NCI-H345 treated with DMSO at 0.1 percent for 48 hours (cell line): Measurements from ENCODE around the gene POP5.

Experiments
- DNase-seq: peaks from one replicate; lab custom pipeline; 2025; ENCODE audit not compliant: unreplicated experiment; lab: John Stamatoyannopoulos, UW

Gene POP5

DNA sequence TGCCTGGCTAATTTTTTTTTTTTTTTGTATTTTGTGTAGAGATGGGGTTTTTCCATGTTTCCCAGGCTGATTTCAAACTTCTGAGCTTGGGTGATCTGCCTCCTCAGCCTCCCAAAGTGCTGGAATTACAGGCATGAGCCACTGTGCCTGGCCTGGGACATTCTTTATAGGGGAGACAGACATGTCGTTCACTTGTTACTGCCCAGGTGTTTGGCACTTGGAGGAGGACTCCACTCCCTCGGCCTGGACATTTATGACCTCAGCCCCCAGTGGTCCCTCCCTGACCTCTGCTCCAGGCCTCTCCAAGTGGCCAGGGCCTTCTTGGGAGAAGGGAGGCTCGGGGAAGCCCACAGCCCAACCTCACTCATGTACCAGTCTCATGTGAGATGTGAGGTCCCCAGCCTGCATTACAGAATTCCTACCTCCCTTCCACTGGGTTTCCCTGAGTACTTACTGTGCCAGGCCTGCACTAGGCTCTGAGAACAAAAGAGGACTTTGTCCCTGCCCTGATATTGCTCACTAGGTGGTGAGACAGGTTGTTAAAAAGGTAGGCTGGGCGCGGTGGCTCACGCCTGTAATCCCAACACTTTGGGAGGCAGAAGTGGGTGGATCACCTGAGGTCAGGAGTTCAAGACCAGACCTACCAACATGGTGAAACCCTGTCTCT is 9.7 kb upstream of the POP5 start:
- DNase-seq: no peak

DNA sequence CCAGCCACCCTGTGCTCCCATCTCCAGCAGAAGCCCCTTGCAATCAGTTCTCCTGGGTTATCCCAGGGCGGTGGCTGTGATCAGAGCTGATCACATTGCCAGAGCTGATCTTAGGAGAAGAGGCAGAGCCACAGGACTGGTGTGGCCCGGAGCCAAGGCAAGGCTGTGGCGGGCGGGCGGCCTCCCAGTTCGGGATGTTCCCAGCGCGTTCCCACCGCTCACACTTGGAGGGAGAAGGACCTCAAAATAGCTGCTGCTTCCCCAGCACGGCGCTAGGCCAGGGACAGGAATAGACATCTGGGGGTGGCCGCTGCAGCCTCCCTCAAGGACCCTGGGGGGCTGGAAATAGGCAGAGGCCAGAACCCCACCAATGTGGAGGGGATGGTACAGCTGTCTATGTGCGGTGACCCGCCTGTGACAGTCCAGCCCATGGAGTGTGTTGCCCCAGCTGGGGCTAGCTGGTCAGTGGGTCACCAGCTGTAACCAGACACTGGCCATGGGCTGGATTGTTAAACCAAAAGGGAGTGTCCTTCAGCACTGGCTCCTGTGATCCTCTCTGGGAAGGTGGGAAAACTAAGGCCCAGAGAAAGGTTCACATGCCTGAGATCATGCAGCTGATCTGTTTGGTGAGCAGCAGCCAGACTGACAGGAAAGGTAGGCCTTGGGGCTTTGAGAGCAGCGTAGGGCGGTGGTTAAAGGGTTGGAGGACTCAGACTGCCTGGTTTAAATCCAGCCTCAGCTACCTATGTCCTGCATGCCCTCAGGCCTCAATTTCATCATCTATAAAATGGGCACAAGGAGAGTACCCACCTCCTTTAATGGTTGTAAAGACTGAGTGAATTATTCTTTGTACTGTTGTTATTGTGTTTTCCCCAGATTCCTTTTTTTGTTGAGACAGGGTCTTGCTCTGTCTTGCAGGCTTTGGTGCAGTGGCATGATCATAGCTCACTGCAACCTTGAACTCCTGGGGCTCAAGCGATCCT is 8.0 kb upstream of the POP5 start:
- DNase-seq: no peak

DNA sequence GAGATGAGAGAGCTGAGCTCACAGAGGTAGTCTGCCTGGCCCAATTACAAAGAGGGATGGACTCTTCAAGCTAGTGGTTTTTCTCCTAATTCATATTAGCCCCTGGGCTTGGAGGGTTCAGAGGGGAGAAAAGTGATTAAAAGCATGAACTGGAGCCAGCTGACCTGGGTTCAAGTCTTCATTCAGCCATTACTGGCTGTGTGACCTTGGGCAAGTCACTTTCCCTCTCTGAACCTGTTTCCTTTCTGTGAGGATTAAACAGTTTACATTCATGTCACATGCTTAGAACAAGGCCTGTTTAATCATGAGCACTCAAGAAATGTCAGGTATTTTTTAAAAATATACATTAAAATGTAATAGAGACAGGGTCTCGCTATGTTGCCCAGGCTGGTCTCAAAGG is 7.2 kb upstream of the POP5 start:
- DNase-seq: no peak

DNA sequence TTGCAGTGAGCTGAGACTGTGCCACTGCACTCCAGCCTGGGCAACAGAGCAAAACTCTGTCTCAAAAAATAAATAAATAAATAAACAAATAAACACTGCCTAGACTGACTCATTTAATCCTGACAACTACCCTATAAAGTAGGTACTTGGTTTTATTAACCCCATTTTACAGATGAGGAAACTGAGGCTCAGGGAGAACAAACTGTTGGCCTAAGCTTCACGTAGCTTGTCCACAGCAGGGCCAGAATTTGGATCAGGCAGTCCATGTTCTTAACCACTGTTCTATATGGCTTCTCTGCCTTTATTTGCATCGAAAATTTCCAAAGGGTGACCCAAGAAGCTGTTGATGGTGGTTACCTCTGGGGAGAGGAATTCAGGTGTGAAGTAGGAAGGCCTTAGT is 5.7 kb upstream of the POP5 start:
- no peak for DNase-seq

DNA sequence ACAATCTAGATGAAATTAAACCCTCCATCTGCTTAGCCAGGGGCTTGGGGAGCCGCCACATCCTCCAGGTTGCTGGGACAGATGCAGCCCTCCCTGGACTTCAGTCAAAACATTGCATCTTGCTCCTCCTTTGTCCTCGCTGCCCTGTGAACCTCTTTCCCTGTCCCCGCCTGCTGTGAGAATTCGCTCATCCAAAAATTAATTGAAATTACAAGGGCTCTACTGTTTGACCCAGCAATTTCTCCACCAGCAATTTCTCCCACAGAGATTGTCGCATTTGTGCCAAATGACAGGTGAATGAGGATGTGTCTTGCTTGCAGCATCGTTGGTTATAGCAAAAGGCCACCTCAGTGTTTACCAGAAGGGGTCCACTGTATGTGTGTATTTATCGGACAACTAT is 5.0 kb upstream of the POP5 start:
- no peak for DNase-seq

DNA sequence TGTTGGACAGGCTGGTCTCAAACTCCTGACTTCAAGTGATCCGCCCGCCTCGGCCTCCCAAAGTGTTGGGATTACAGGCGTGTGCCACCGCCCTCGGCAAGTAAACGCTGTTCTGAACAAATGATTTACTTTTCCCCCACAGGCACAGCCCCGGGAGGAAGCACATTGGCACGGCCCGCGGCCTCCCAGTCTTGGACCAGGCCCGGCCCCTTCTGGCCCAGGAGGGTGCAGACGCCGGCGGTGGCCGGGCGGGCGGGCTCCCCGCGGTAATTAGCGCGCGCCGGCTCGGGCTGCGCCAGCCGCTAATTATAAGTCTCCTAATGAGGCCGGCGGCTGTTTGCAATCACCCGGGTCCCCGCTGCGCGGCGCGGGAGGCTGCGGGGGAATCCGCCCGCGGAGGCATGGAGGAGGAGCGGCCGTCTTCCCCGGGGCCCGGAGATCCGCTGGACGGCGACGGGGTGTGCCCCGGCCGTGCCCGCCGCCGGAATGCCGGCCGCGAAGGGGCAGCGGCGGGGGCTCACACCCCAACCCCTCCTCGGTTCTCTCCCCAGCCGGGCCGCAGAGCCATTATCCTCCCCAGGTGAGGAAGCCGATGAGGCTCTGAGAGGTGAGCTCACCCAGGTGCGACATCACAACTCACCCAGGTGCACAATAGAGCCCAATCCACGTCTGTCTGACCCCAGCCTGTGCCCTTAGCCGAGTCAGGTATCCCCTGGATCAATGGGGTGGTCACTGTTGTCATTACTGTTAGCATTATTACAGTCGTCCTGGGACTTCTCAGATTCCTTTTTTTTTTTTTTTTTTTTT is 3.3 kb upstream of the POP5 start:
- DNase-seq: no peak

DNA sequence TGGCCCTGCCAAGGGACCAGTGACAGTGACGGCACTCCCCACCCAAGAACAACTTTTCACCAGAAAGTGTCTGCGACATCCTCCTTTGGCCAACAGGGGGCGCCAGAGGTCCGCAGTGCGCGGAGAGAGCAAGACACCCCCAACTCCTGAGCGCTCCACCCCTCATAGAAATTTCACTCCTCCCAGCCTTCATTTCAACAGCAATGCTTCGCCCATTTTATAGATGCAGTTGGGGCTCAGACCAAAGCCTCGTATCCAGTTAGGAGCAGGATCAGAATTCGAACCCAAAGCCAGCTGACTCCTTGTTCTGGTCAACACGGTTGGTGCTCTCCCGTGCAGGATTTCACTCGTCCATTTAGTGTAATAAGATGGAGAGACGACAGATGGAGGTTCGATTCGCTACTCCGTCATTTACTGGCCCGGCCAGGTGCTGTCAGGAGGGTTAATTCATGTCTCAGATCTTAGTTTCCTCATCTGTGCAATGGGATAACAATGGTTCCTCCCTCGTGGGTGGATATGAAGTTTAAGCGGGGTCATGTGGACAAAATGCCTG is 2.4 kb upstream of the POP5 start:
- DNase-seq: peak; percentile 47

DNA sequence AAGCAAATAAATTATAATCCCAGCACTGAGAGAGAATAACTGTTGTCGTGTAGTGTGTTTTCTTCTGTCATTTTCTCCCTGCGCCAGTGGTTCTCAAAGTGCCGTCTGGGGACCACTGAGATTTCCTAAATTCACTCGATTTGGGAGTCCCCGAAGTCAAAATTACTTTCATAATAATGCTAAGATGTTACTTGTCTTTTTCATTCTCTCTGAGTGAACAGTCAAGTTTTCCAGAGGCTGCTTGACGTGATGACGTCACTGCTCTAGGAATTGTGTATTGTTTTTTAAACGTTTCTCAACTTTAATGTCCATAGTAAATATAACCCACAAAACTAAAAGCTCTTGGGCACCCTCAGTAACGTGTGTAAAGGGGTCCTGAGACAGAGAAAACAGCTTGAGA is 796 bp upstream of the POP5 start:
- DNase-seq: no peak

DNA sequence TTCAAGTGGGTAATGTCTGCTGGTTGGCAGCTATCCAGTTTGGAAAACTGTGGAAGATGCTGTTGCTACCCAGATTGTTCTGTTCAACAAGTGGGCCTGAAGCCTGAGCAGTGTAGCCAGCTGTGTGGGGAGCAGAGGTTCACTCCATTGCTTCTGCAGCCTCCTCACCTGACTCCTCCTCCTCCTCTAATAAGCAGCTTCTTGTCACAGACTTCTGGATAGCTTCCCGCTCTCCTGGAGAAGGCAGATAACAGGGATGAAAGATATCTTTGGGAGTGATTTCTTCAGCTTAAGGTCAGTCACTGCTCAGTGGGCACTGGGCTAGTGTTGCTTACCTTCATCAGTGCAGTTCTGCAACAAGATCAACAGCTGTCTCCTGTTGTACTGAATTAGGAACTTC is 2.0 kb downstream of the POP5 start:
- no peak for DNase-seq

DNA sequence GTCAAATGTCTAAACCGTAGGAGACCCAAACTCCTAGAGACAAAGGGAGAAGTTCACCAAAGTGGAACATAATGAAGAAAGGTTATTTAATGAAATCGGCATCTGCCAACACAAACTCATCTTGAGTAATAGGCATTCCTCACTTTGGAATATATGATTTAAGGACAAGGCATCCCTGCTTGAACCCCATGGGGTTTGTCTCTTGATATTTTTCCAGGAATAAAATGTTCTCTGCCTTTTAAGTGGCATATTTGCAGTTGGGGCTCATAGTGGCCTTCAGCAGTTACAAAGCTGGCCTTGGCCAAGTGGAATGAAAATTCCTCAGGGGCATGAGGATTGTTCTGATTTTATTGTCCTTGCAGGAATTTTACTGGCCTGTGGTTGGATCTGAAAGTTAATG is 7.1 kb downstream of the POP5 start:
- DNase-seq: no peak

DNA sequence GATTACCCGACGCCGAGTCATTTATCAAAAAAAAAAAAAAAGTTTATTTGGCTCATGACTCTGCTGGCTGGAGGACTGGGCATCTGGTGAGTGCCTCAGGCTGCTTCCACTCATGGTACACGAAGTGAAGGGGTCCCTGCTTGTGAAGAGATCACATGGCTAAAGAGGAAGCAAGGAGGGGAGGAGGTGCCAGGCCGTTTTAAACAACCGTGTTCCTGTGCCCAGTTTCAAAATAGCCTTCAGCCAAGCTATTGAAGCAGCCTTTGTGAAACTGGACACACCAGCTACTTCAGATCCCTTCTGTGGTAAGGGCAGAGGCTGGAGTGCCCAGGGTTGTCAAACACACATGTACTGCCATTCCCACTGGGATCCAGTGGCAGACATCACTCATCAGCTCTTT is 7.6 kb downstream of the POP5 start:
- no peak for DNase-seq

DNA sequence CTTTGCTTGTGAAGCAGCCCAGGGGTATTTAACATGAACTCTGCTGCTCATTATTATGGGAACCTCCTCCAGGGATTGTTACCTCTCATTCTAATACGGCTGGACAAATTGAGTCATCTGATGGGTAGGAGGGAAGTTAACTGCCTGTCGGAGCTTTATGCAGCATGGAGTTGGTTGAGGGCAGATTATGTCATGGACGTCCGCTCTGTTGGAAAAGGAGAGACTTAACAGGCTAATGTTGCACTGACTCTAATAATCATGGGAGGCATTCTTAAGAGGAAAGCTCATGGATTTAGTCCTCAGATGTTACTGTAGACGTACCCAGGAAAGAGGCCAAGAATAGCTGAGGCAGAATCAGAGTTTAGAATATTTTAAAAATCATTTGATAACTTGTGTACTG is 9.9 kb downstream of the POP5 start:
- no peak for DNase-seq

DNA sequence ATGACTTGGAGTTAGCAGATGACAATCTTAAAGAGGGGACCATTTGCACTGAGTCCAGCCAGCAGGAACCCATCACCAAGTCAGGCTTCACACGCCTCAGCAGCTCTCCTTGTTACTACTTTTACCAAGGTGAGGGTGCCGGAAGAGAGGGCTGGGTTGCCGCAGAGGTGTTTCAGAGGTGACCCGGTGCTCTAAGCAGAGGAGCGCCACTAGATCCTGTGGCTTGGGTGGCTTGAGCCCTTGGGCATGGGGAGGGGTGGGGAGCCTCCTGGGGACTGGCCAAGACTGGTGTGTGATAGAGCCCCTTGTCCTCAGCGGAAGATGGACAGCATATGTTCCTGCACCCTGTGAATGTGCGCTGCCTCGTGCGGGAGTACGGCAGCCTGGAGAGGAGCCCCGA is 17.7 kb downstream of the POP5 start:
- no peak for DNase-seq

DNA sequence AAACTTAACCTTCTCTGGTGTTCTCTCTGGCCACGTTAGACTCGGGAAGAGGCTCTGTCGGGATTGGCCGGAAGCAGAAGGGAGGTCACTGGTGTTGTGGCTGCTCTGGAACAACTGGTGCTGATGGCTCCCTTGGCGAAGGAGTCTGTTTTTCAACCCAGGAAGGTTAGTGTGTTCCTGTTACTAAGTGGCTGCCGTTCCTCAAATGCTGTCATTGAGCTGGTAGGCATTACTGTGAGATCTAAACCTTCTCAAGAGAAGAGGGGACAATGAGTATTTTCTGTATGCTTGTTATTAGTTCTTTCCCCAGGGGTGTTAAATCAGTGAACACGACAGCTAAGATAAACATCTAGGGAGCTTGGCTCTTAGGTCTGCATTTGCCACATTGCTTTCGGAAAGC is 18.3 kb downstream of the POP5 start:
- no peak for DNase-seq

DNA sequence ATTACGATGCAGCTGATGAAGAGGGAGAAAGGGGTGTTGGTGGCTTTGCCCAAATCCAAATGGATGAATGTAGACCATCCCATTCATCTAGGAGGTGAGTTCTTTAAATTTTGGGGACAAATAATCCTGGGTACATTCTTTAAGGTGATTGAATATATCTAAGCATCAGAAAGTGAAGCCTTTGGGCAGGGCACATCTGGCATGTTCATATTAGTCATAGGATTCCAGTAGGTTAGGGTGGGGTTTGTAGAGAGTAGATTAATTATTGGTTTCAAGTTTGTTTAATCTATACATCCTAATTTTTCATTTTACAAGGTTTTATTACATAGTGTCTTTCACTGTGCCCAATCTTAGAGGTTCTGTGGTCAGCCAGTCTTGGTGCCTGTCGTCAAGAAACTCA is 23.6 kb downstream of the POP5 start:
- no peak for DNase-seq

DNA sequence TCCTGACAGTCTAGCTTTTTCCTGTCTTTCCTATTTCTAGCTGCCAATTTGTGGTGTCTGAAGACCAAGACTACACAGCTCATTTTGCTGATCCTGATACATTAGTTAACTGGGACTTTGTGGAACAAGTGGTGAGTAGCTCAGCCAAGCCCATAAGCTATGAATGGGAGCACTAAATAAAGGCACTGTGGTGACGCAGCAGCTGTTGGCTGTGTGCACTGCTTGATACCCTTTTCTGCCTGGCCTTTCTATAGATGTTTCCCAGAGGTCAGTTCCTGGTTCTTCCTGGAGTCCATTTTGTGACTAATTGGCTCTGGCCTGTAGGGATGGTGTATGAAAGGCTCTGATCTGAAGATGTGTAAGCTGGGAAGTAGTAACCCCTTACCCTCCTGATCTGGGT is 26.5 kb downstream of the POP5 start:
- DNase-seq: no peak

DNA sequence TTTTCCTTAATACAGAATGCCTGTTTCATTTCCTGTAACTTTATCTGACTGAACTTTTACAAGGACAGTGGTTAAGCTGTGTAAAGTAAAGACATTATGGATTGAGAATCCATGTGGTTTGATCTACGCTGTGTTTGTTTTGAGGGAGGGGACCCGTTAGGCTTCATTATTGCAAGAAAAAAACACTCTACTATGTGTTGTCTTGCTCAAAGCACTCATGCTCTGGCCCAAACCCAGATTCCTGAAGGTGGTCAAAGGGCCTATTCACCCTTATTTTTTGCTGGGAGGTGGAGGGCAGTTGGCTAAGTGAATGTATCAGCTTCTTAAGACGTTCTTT is 35.2 kb downstream of the POP5 start:
- no peak for DNase-seq

DNA sequence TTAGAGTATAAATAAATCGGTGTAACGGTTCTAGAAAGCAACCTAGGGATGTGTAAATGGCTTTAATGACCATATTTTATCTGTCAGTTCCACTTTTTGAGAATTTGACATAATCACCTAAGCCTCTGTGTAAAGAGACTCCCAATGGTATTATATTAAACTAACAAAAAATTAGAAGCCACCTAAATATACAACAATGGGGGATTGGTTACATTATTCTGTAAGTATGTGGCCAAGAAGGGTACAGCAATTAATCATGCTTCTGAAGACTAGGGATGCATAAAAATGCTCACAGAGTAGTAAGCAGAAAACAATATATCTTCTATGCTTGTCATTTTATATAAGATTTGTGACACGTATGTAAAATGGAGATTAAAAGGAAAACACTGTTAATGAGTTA is 36.5 kb downstream of the POP5 start:
- no peak for DNase-seq

DNA sequence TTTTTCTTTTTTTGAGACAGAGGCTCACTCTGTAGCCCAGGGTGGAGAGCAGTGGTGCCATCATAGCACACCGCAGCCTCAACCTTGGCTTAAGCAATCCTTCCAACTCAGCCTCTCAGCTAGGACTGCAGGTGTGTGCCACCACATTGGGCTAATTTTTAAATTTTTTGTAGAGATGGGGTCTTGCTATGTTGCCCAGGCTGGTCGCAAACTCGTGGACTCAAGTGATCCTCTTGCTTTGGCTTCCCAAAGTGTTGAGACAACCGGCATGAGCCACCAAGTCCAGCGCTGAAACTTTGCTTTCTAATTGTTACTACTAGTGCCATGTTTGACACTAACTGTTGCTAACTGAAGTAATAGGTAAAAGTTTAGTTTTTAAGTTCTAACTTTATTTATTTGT is 39.0 kb downstream of the POP5 start:
- DNase-seq: no peak

DNA sequence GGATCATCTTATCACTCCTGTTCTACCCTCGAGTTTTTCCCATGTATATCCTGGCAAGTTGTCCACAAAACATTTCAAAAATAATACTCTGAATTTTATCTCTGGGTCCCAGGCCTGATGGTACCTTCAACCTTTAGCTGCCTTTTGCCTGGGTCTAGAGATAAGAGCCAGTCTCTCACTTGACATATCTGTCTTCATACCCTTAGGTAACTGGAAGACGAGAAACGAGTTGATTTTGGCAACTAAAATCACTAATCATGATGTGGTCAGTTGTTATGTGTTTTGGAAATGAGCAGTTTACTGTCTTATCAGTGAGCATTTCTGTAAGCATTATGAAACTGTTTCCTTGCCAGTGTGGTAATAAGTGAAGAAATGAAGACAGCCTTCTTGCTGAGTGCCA is 40.8 kb downstream of the POP5 start:
- no peak for DNase-seq

DNA sequence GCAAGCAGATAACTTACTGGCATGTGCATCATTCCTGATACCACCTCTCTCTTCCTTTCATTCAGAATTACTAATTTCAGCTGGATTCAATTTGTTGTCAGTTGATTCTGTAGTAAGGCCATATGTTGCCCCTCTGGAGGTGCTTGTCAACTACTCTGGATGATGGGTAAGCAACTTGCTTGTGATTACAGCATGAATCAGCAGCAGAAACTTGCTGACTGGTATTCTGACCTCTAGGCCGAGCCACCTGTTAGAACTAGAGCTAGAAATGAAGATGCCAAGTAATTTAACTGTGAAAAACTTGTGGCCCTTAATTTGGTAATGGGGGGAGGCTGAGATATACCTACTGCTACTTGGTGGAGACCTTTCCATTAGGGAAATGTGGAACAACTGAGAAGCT is 41.9 kb downstream of the POP5 start:
- DNase-seq: no peak
